HUDEP-2 (cell line): Measurements from ENCODE around the gene PKD2L2.
"Not testable (repeated sequence)": the region's sequence is repeated elsewhere in the genome, so short reads cannot be mapped to it uniquely, and the experiment has no call there.

Experiments
- DNase-seq, 76 experiments: peaks; one replicate each; lab custom pipeline; 2025; ENCODE audit not compliant: unreplicated experiment in 76 of 76; lab: John Stamatoyannopoulos, UW

The PKD2L2 gene

DNA sequence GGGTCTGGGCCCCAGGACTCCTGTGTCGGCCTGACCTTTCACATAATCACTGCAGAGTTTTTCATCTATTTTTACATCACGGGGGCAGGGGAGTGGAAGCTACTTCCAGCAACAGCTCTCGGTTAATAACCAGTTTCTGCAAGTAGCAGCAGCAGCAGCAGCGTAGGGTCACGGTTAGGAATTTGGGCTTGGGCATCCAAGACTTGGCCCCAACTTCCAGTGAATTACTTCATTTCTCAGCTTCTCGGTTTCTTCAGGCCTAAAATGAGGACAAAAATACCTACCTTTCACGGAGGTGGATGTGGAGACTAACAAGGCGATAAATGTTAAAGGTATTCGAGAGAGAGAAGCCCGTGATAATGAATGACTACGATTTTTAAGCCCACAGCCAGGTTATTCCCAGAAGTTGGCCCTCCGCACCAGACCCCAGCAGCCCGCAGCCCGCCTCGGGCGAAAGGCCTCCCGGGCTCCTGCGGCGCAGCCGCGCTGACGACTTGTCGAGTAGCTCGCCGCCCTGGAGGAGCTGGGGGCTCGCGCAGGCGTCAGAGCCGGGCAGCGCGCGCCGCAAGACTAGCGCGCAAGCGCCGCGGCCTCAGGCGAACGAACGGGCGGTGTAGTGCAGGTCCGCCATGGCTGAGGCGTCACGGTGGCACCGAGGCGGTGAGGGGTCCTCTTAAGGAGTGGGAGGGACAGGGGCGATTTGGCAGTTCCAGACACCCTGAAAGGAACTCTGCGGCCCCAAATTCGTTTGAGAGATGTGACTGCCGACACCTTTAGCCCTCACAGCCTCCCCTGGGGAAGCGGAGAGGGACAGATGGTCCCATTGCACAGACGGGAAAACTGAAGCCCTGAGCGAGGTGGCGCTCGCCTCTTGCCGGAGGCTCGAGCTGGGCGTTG lies at the start of gene PKD2L2:
TSS of gene PKD2L2 (plus strand) at position 595 of the 897 bp plus-strand sequence. CDS start at position 630, 35 bp downstream.
- peak in 74 of 76 experiments; percentile 22 to 90 (median 71) for DNase-seq

GRCh38 chr5:137842296-137842695 lies 47.0 kb upstream of the PKD2L2 start:
- no peak for DNase-seq

DNA sequence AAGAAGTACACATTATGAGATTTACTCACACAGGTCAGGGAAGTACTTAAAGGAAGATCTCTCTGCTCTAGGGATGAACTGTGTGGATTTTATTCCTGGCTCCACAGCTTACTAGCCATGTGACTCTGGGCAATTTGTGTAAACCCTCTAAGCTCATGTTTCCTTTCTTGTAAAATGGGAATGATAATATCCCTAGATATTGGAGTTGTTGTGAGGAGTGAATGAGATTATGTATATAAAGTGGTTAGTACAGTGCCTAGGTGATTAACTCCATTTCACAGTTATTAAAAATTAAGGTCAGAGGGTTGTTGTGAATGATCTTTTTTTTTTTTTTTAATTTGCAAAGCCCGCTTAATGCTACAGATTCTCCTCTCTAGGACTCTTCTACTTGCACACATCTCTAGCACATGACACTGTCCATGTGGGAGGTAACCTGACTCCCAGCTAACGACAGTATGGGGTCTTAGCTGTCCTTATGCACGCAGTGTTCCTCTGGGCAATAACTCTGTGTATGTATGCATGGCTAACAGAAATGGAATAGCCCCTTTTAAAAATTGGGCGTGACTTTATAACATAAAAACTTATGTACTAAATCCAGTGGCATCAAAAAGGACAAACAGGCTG lies 45.5 kb upstream of the PKD2L2 start:
- no peak for DNase-seq

GRCh38 chr5:137845472-137845871 lies 43.8 kb upstream of the PKD2L2 start:
- DNase-seq, result no peak

- no peak for DNase-seq
Observed at GRCh38 chr5:137847687-137848086, 41.6 kb upstream of the PKD2L2 start.

DNA sequence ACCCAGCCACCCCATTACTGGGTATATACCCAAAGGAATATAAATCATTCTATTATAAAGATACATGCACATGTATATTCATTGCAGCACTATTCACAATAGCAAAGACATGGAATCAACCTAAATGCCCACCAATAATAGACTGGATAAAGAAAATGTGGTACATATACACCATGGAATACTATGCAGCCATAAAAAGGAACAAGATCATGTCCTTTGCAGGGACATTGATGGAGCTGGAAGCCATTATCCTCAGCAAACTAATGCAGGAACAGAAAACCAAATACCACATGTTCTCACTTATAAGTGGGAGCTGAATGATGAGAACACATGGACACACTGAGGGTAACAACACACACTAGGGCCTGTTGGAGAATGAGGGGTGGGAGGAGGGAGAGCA lies 36.1 kb upstream of the PKD2L2 start:
- DNase-seq, result not testable (repeated sequence)

DNA sequence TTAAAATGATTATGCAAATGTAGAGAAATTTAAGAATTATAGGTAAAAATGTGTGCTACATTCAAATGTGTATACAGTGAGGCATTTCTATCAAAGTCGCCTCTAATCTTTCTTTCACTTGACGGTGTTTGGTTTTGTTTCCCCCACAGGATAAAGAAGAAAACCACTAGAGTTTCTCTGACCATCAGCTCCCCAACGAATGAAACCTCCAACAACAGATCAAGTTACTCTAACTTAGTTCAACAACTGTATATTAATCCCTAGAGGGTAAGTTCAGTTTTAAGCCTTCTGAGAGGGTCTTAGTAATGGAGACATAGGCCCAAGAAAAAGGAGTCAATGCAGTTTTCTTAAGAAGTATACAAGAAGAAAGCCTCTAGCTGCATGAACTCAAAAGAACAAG lies 33.1 kb upstream of the PKD2L2 start:
- DNase-seq, result no peak

DNA sequence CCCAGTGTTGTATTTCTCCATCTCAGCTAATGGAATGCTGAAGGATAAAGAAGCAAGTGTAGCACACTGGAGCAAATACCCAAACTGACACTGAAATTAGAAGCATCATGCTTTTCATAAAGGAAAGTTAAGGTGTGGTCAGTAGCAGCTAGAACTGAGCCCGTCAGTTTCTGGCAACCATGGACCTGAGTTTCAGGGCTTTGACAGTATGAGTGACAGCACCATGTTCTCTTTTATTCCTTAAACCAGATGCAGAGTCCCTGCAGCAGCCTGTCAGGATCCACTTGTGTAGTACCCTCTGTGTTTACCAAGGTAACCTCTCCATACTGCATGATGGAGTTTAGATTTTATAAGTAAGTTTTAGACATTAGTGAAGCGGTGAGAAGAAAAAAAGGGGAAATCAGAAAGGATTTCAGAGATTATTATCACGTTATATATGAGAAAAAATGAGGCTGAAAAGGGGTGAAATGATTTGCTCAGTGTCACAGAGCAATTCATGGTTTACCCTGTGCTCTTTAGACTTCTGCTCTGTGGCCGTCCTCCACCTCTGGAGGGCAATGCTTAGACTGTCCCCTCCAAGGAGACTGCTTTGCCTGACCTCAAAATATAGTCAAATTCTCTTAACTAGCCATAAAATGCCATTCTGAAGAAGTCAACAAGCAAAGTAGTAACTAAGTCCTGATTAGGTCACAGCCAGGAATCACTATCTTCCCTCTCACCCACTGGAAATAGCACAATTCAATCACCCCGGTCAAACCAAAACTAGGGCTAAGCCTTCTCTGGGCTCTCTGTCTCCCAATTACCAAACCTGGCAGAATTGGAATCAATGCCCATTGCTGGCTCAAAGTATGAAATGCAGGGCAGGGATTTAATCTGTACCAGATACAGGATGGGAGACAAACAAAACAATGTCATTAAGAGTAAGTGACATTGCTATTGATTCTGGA lies 32.1 kb upstream of the PKD2L2 start:
- DNase-seq, result no peak

- no peak for DNase-seq
Observed at GRCh38 chr5:137858223-137858916, 30.9 kb upstream of the PKD2L2 start.

DNA sequence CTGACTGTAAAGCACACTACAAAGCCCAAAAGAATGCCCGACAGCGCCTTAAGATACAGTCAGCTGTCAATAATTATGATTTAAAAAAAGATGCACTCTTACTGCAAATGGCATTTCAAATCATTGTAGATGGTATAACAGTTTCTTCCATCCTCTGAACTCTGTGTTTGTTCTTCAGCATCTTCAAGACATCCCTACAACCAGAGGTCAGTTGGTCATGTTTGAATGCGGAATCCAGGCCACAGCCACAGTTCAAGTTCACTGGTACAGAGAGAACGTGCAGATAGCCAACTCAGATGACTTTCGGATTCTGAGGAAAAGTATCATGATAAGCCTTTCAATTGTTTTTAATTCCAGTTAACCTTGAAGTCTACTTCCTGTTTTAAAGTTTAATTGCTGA lies 30.3 kb upstream of the PKD2L2 start:
- DNase-seq, result no peak

DNA sequence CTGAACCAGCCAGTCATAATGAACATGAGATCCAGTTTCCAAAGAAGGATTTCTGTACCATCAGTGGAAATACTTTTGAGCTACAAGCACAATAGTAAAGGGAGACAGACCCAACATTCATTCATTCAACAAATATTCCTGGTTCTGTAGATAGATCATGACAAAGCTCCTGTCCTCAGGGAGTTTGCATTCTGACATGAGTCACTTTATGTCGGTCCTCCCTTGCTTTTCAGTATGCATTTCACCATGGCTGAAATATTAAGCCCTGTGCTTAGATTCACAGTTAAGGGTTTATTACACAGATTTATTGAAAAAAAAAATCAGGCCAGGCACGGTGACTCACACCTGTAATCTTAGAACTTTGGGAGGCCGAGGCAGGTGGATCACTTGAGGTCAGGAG lies 27.0 kb upstream of the PKD2L2 start:
- no peak for DNase-seq

DNA sequence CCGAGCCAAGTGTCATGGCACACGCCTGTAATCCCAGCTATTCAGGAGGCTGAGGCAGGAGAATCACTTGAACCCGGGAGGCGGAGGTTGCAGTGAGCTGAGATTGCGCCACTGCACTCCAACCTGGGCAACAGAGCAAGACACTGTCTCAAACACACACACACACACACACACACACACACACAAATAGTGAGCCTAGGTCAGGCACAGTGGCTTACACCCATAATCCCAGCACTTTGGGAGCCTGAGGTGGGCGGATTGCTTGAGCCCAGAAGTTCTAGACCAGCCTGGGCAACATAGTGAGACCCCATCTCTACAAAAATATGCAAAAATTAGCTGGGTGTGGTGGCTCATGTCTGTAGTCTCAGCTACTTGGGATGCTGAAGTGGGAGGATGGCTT lies 25.6 kb upstream of the PKD2L2 start:
- not testable (repeated sequence) for DNase-seq

GRCh38 chr5:137866541-137867388 lies 22.5 kb upstream of the PKD2L2 start:
- DNase-seq, result no peak

DNA sequence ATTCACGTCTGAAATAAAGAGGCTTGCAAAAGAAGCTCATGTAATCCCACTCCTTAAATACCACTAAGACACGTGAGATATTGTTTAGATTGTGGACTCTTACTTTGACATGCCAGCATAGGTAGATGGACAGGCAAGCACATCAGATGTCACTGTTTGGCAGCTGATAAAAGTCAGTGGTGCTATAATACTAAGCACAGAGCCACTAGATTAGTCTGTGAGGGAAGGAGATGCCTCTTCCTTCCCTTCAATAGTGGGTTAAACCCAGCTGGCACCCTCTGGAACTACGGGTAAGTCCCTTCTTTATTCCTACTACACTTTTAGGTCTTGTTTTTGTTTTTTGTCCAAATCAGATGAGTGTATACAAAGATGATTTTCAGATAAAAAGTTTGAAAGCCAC lies 21.6 kb upstream of the PKD2L2 start, which contains the start of gene MYOT:
TSS of gene MYOT (plus strand) at position 197 of the 400 bp plus-strand sequence. CDS start 2,792 bp downstream, outside the sequence.
- DNase-seq, result peak in 9 of 76 experiments; percentile 6 to 42 (median 23)

- DNase-seq, result no peak
Observed at GRCh38 chr5:137870647-137871339, 18.5 kb upstream of the PKD2L2 start.

- DNase-seq, result no peak
Observed at GRCh38 chr5:137871571-137871970, 17.7 kb upstream of the PKD2L2 start.

- DNase-seq, result no peak
Observed at GRCh38 chr5:137872466-137872865, 16.8 kb upstream of the PKD2L2 start.

- no peak for DNase-seq
Observed at GRCh38 chr5:137876101-137876500, 13.2 kb upstream of the PKD2L2 start.

DNA sequence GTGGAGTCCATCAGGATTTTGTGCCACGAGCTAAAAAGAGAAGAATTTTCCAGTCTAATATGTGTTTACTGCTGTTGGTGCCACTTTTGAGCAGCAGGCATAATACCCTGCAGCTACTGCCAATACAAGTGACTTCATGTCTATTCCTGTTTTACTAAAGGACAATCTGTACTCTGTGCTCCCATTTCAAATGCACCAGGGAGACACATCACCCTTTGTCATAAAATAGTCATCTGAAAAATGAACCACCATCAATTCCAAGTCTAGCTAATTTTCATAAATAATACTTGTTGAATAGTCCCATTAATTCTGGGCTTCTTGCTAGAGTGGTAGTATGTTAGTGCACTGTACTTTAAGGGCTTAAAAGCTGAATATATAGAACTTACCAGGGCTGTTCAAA lies 8.9 kb upstream of the PKD2L2 start:
- DNase-seq, result no peak
